ENCODE results near the gene FLT1.

GRCh38 chr13:28342251-28342650 lies 152.7 kb downstream of the FLT1 start:
- TF ChIP-seq PTBP1 (IDR thresholded peaks at IDR 0.05; ENCODE audit: low read depth, low read length, poor library complexity, severe bottlenecking): no peak
- no peak for TF ChIP-seq CENPT (CRISPR knock-in tag; IDR thresholded peaks at IDR 0.05; ENCODE audit: low read depth)
